Thyroid gland (tissue), 4 donors: Measurements from ENCODE around the gene E2F4.

ENCODE experiments used
- POLR2A ChIP-seq, 2 donors: fragments of 450-650 bp; IDR thresholded peaks; one replicate each; pipeline ENCODE4 v1.6.1; 2017; ENCODE audit warnings: antibody characterized with exemption in 2 of 2, mild to moderate bottlenecking in 2 of 2, moderate library complexity in 1 of 2
- TF ChIP-seq, protein P1 (sequence below), 6 experiments: fragments of 200-600 bp in 3 of 6; fragments of 450-650 bp in 3 of 6; sonication (generic) in 3 of 6; IDR thresholded peaks; one replicate each; pipeline ENCODE4 v1.5.1; 2016 to 2019; ENCODE audit warnings: antibody characterized with exemption in 6 of 6, mild to moderate bottlenecking in 2 of 6, inconsistent platforms in 1 of 6, moderate library complexity in 1 of 6

DNA sequence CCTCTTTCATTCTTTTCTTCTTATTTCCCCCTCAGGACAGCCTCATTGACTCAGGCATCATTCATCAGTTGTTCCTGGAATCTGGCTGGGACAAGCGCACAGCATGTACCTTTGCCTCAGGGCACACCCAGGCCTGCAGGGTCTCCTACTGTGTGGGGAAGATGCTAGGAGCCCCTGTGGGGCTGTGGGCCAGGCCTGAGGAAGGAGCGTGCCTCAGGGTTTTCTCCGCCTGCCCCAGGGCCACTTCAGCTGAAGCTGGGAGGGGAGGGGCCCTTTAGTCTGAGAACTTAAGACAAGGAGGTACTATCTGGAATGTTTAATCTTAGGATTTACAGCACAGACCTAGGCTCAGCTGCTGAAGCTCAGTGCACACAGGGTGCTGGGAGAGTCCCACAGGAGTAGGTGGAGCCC lies 14.9 kb downstream of the E2F4 start:
- TF ChIP-seq, protein P1, sequence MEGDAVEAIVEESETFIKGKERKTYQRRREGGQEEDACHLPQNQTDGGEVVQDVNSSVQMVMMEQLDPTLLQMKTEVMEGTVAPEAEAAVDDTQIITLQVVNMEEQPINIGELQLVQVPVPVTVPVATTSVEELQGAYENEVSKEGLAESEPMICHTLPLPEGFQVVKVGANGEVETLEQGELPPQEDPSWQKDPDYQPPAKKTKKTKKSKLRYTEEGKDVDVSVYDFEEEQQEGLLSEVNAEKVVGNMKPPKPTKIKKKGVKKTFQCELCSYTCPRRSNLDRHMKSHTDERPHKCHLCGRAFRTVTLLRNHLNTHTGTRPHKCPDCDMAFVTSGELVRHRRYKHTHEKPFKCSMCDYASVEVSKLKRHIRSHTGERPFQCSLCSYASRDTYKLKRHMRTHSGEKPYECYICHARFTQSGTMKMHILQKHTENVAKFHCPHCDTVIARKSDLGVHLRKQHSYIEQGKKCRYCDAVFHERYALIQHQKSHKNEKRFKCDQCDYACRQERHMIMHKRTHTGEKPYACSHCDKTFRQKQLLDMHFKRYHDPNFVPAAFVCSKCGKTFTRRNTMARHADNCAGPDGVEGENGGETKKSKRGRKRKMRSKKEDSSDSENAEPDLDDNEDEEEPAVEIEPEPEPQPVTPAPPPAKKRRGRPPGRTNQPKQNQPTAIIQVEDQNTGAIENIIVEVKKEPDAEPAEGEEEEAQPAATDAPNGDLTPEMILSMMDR (IDR thresholded peaks at IDR 0.05), result no peak
- TF ChIP-seq POLR2A (IDR thresholded peaks at IDR 0.05), result no peak
